HEK293 (cell line): ENCODE results near the gene HOXA6.

ENCODE experiments used
- BCL11A ChIP-seq: fragments of 450-650 bp; formaldehyde crosslinking; IDR thresholded peaks from 2 replicates; pipeline ENCODE4 v1.5.1; 2016; ENCODE audit warnings: low read depth, missing biosample characterization, missing genetic modification characterization
- KLF16 ChIP-seq: fragments of 450-650 bp; formaldehyde crosslinking; IDR thresholded peaks from 2 replicates; pipeline ENCODE4 v1.5.1; 2017; ENCODE audit warnings: missing biosample characterization, missing genetic modification characterization
- KLF9 ChIP-seq: fragments of 450-650 bp; formaldehyde crosslinking; IDR thresholded peaks from 2 replicates; pipeline ENCODE4 v1.5.1; 2016; ENCODE audit warnings: missing biosample characterization, missing genetic modification characterization, low read depth
- MYNN ChIP-seq: fragments of 450-650 bp; formaldehyde crosslinking; IDR thresholded peaks from 2 replicates; pipeline ENCODE4 v1.5.1; 2016; ENCODE audit warnings: missing biosample characterization, missing genetic modification characterization, borderline replicate concordance
- OVOL3 ChIP-seq: fragments of 450-650 bp; formaldehyde crosslinking; IDR thresholded peaks from 2 replicates; pipeline ENCODE4 v1.5.1; 2016; ENCODE audit warnings: missing biosample characterization, missing genetic modification characterization
- PRDM1 ChIP-seq: fragments of 450-650 bp; formaldehyde crosslinking; IDR thresholded peaks from 2 replicates; pipeline ENCODE4; 2016; ENCODE audit warnings: missing biosample characterization, missing genetic modification characterization
- PRDM2 ChIP-seq: fragments of 450-650 bp; formaldehyde crosslinking; IDR thresholded peaks from 2 replicates; pipeline ENCODE4 v1.5.1; 2016; ENCODE audit warnings: missing biosample characterization, missing genetic modification characterization, borderline replicate concordance
- WT1 ChIP-seq: fragments of 450-650 bp; formaldehyde crosslinking; IDR thresholded peaks from 2 replicates; pipeline ENCODE4 v1.5.1; 2016; ENCODE audit warnings: missing biosample characterization, missing genetic modification characterization
- ZBTB11 ChIP-seq: fragments of 450-650 bp; formaldehyde crosslinking; conservative IDR thresholded peaks from 2 replicates; pipeline ENCODE4 v1.5.1; 2016; ENCODE audit warnings: low read depth, missing biosample characterization, missing genetic modification characterization
- ZBTB26 ChIP-seq: fragments of 450-650 bp; formaldehyde crosslinking; optimal IDR thresholded peaks from 2 replicates; pipeline ENCODE3; 2016; ENCODE audit warnings: missing biosample characterization, mild to moderate bottlenecking, missing genetic modification characterization
- ZBTB44 ChIP-seq: fragments of 450-650 bp; IDR thresholded peaks from 2 replicates; pipeline ENCODE4 v1.5.1; 2018; ENCODE audit warnings: missing biosample characterization, mild to moderate bottlenecking, missing genetic modification characterization
- ZEB2 ChIP-seq: fragments of 450-650 bp; formaldehyde crosslinking; IDR thresholded peaks from 2 replicates; pipeline ENCODE4 v1.5.1; 2016; ENCODE audit warnings: missing biosample characterization, missing genetic modification characterization
- ZNF184 ChIP-seq: fragments of 450-650 bp; IDR thresholded peaks from 2 replicates; pipeline ENCODE4 v1.5.1; 2018; ENCODE audit warnings: missing biosample characterization, mild to moderate bottlenecking, missing genetic modification characterization
- ZNF239 ChIP-seq: fragments of 450-650 bp; formaldehyde crosslinking; IDR thresholded peaks from 2 replicates; pipeline ENCODE4 v1.5.1; 2016; ENCODE audit warnings: missing biosample characterization, missing genetic modification characterization
- ZNF280D ChIP-seq: fragments of 450-650 bp; formaldehyde crosslinking; IDR thresholded peaks from 2 replicates; pipeline ENCODE4 v1.5.1; 2016; ENCODE audit warnings: missing biosample characterization, missing genetic modification characterization
- ZNF548 ChIP-seq: fragments of 450-650 bp; formaldehyde crosslinking; IDR thresholded peaks from 2 replicates; pipeline ENCODE4 v1.5.1; 2016; ENCODE audit warnings: missing biosample characterization, missing genetic modification characterization
- ZNF560 ChIP-seq: fragments of 450-650 bp; formaldehyde crosslinking; IDR thresholded peaks from 2 replicates; pipeline ENCODE4 v1.5.1; 2017; ENCODE audit warnings: missing biosample characterization, missing genetic modification characterization, borderline replicate concordance
- ZNF580 ChIP-seq: fragments of 450-650 bp; formaldehyde crosslinking; IDR thresholded peaks from 2 replicates; pipeline ENCODE4 v1.5.1; 2016; ENCODE audit warnings: missing biosample characterization, missing genetic modification characterization
- ZNF626 ChIP-seq: fragments of 450-650 bp; sonication (Bioruptor Pico); formaldehyde crosslinking; IDR thresholded peaks from 2 replicates; pipeline ENCODE4 v1.5.1; 2018; ENCODE audit warnings: missing biosample characterization, missing genetic modification characterization, inconsistent platforms
- ZNF660 ChIP-seq: fragments of 450-650 bp; IDR thresholded peaks from 2 replicates; pipeline ENCODE4 v1.5.1; 2018; ENCODE audit warnings: missing biosample characterization, mild to moderate bottlenecking, missing genetic modification characterization

Gene HOXA6

GRCh38 chr7:27110186-27111031 lies 37.2 kb downstream of the HOXA6 start (continued):
- TF ChIP-seq PRDM2 (tag by site-specific recombination) (no peak), ZEB2 (tag by site-specific recombination) (0 out of 2 replicates have a peak, but pooled peaks have one; percentile 29), ZNF660 (tag by site-specific recombination) (0 out of 2 replicates have a peak, but pooled peaks have one; percentile 46), KLF16 (tag by site-specific recombination) (no peak), ZNF184 (tag by site-specific recombination) (no peak), ZBTB44 (tag by site-specific recombination) (0 out of 2 replicates have a peak, but pooled peaks have one; percentile 13), PRDM1 (tag by site-specific recombination) (peak; percentile 37; the same call in 1 of the 2 replicates), ZNF580 (tag by site-specific recombination) (no peak), ZNF280D (tag by site-specific recombination) (no peak), BCL11A (tag by site-specific recombination) (no peak), ZNF239 (tag by site-specific recombination) (no peak), WT1 (no peak), ZBTB11 (tag by site-specific recombination) (no peak), MYNN (tag by site-specific recombination) (no peak), OVOL3 (tag by site-specific recombination) (no peak), ZBTB26 (tag by site-specific recombination) (no peak), ZNF626 (tag by site-specific recombination) (no peak), KLF9 (tag by site-specific recombination) (peak; percentile 61; the same call in 1 of the 2 replicates), ZNF560 (tag by site-specific recombination) (no peak), ZNF548 (tag by site-specific recombination) (no peak)
